Endothelial cell of umbilical vein (primary cell): ENCODE results near the gene WDR74. TPM values are rescaled to one million over a fixed set of nuclear protein-coding genes. Genes with fewer than 3 reads are reported as not detected.

ENCODE experiments used
- BruUV-seq: library from RNA; stranded (reverse); fragments of 400-500 nt; replicated peaks from 2 replicates; lab custom pipeline; 2021; lab: Mats Ljungman, UMichigan
- CTCF ChIA-PET: fragments of 300-600, 350-600 bp; sonication (Branson Sonifier 250); formaldehyde crosslinking; loops from one replicate; lab custom pipeline; 2021; ENCODE audit warnings: antibody characterized with exemption, inconsistent platforms; lab: Charles Lee
- POLR2A ChIA-PET: fragments of 300-600, 350-600 bp; sonication (Branson Sonifier 250); formaldehyde crosslinking; loops from one replicate; lab custom pipeline; 2021; ENCODE audit warnings: antibody characterized with exemption, inconsistent platforms; lab: Charles Lee
- DNase-seq: peaks from one replicate; pipeline ENCODE4 v3.0.0-alpha.2; 2011; ENCODE audit warnings: low read depth, low spot score
- FAIRE-seq: peaks from 2 replicates; lab custom pipeline; 2011; peaks lifted over from hg19 to GRCh38; lab: Jason Lieb, UNC
- H2AFZ ChIP-seq: 2 replicates; pipeline ENCODE4 v1.6.0; 2012; ENCODE audit warnings: low read depth, low read length, control low read depth, inconsistent platforms
- H3K27ac ChIP-seq: 2 replicates; pipeline ENCODE4 v1.5.1; 2011; ENCODE audit warnings: low read depth, mild to moderate bottlenecking, control low read depth, low read length, moderate library complexity; ENCODE audit not compliant: insufficient read depth
- H3K27me3 ChIP-seq, 2 experiments: 2 replicates each; pipeline versions ENCODE4 v1.6.0 to v1.6.1; 2011; ENCODE audit warnings: low read length in 2 of 2, mixed read lengths in 1 of 2; ENCODE audit not compliant: control insufficient read depth in 2 of 2, insufficient read depth in 2 of 2
- H3K36me3 ChIP-seq, 2 experiments: 2 replicates in 1 of 2; 3 replicates in 1 of 2; pipeline ENCODE4 v1.5.1; 2011; ENCODE audit warnings: low read length in 2 of 2, mild to moderate bottlenecking in 1 of 2, moderate library complexity in 1 of 2; ENCODE audit not compliant: control insufficient read depth in 2 of 2, insufficient read depth in 2 of 2; ENCODE audit errors: extremely low read depth in 1 of 2
- H3K4me1 ChIP-seq: 3 replicates; pipeline ENCODE4 v1.5.1; 2011; ENCODE audit warnings: mild to moderate bottlenecking, low read length; ENCODE audit not compliant: control insufficient read depth, insufficient read depth; ENCODE audit errors: extremely low read depth
- H3K4me2 ChIP-seq: 2 replicates; pipeline ENCODE4 v1.6.1; 2011; ENCODE audit warnings: low read length, control low read depth, mixed read lengths; ENCODE audit not compliant: insufficient read depth
- H3K4me3 ChIP-seq, 3 experiments: fragments of 200-600 bp in 1 of 3; sonication (generic), shearing (Covaris generic) in 1 of 3; replicated peaks in 1 of 3; 2 replicates each; pipeline ENCODE4 v1.5.1; 2011 to 2016; ENCODE audit warnings: control low read depth in 3 of 3, low read length in 3 of 3, mild to moderate bottlenecking in 2 of 3, inconsistent platforms in 1 of 3, low read depth in 1 of 3, moderate library complexity in 1 of 3; ENCODE audit not compliant: insufficient read depth in 1 of 3
- H3K79me2 ChIP-seq: 2 replicates; pipeline ENCODE4 v1.6.0; 2012; ENCODE audit warnings: low read length, inconsistent platforms; ENCODE audit not compliant: control insufficient read depth, insufficient read depth
- H3K9ac ChIP-seq: replicated peaks from 2 replicates; pipeline ENCODE3; 2011; ENCODE audit warnings: low read length, control low read depth; ENCODE audit not compliant: insufficient read depth; ENCODE audit errors: extremely low read depth
- H3K9me1 ChIP-seq: replicated peaks from 3 replicates; pipeline ENCODE4 v1.6.0; 2011; ENCODE audit warnings: mild to moderate bottlenecking, low read length; ENCODE audit not compliant: control insufficient read depth, insufficient read depth; ENCODE audit errors: extremely low read depth
- H3K9me3 ChIP-seq: replicated peaks from 2 replicates; pipeline ENCODE4 v1.5.1; 2012; ENCODE audit warnings: low read length, inconsistent platforms; ENCODE audit not compliant: control insufficient read depth, insufficient read depth
- H4K20me1 ChIP-seq: replicated peaks from 2 replicates; pipeline ENCODE3; 2011; ENCODE audit warnings: mild to moderate bottlenecking, low read length; ENCODE audit not compliant: control insufficient read depth, insufficient read depth; ENCODE audit errors: extremely low read depth
- CTCF ChIP-seq, 2 donors: IDR thresholded peaks; 1 replicate in 1 of 2; 2 replicates in 1 of 2; pipeline ENCODE4 v1.5.1; 2011; ENCODE audit warnings: low read length in 2 of 2, mild to moderate bottlenecking in 2 of 2, moderate library complexity in 2 of 2, control low read depth in 1 of 2, inconsistent platforms in 1 of 2, low read depth in 1 of 2; ENCODE audit not compliant: insufficient read depth in 1 of 2; ENCODE audit errors: extremely low read depth in 1 of 2
- FOS ChIP-seq: IDR thresholded peaks from 2 replicates; pipeline ENCODE4 v1.6.1; 2011; ENCODE audit warnings: mild to moderate bottlenecking, low read length, moderate library complexity, borderline replicate concordance; ENCODE audit not compliant: insufficient read depth
- GATA2 ChIP-seq: IDR thresholded peaks from 2 replicates; pipeline ENCODE4 v1.7.0; 2011; ENCODE audit warnings: low read depth, mild to moderate bottlenecking, moderate library complexity, mixed read lengths, low read length; ENCODE audit not compliant: insufficient read length, insufficient read depth
- JUN ChIP-seq: IDR thresholded peaks from 2 replicates; pipeline ENCODE4 v1.6.1; 2011; ENCODE audit warnings: borderline replicate concordance, low read depth; ENCODE audit not compliant: insufficient read length, insufficient read depth
- MAX ChIP-seq: IDR thresholded peaks from 2 replicates; pipeline ENCODE4 v1.6.1; 2011; ENCODE audit not compliant: insufficient read depth, insufficient read length
- MYC ChIP-seq: IDR thresholded peaks from one replicate; pipeline ENCODE4 v1.6.1; 2011; ENCODE audit warnings: mild to moderate bottlenecking, low read depth, low read length
- POLR2A ChIP-seq: IDR thresholded peaks from 2 replicates; pipeline ENCODE4 v1.6.1; 2012; ENCODE audit warnings: low read depth, mild to moderate bottlenecking, control low read depth, low read length
- POLR2AphosphoS5 ChIP-seq: IDR thresholded peaks from 2 replicates; pipeline ENCODE4 v1.6.1; 2012; ENCODE audit warnings: low read depth, mild to moderate bottlenecking, control low read depth, low read length, moderate library complexity; ENCODE audit not compliant: insufficient read depth
- dilution Hi-C: fragments of 300-500 bp; cut with MboI; formaldehyde crosslinking; loops from one replicate; pipeline ENCODE4 v1.15.0; 2019; ENCODE audit warnings: low sequenced_read_pairs; ENCODE audit not compliant: extremely low pct_ligation_motif_present
- intact Hi-C: fragments of 100-400 bp; cut with micrococcal nuclease; formaldehyde crosslinking; loops from one replicate; pipeline ENCODE4 v1.10.0; 2022
- polyA plus RNA-seq, 4 experiments: library from polyadenylated mRNA; depleted of rRNA in 3 of 4; stranded (reverse) in 3 of 4; unstranded in 1 of 4; fragments of >200 nt; gene quantifications; 2 replicates each; pipeline versions ENCODE4 v1.2.1 to v1.2.3, GENCODE V29; 2011 to 2012; ENCODE audit warnings: missing spikeins in 1 of 4
- total RNA-seq: library from RNA; stranded (reverse); gene quantifications from 2 replicates; pipeline ENCODE4 v1.2.3, GENCODE V29; 2021

Gene WDR74
- total and polyA plus RNA-seq, 2 donors (not counting 3 experiments of a cell fraction or from before 2014, with no cell fraction given), result 44.7 to 51.7 TPM

- Histone ChIP-seq H4K20me1 (no peaks in the 10 kb centered on the region), H3K79me2 (peaks cover 38% of the 10 kb centered on the region), H3K4me1 (peaks cover 34% of the 10 kb centered on the region), H3K9me3 (no peaks in the 10 kb centered on the region), H3K4me2 (peak overlapping the region; percentile 70), H3K27ac (peak overlapping the region; percentile 0), H3K9me1 (no peaks in the 10 kb centered on the region), H3K4me3 (no peak overlapping the region), H2AFZ (no peak overlapping the region), H3K36me3 (peaks cover 9 to 18% of the 10 kb centered on the region in 2 experiments), H3K9ac (no peak overlapping the region), H3K27me3 (no peaks in the 10 kb centered on the region)
- FAIRE-seq, result peak; percentile 24
- DNase-seq, result peak; percentile 43
- POLR2A ChIA-PET, result interaction anchor here (0.9 kb wide), 1 partner anchor 38 kb away, joined by 8 read pairs; no protein-coding TSS in a partner anchor
- CTCF ChIA-PET, result interaction anchor here (0.9 to 1.2 kb wide), 3 partner anchors 10 to 199 kb away, joined by 3 to 5 read pairs (median 3); no protein-coding TSS in a partner anchor
- dilution Hi-C loops (no loop called here), intact Hi-C loops (no loop called here)
- TF ChIP-seq MAX (no peak), CTCF (IDR thresholded peaks at IDR 0.05; ENCODE audit: extremely low read depth in 1 of 2, insufficient read depth in 1 of 2, low read depth in 1 of 2, low read length in 2 of 2) (no peak), POLR2AphosphoS5 (no peak), JUN (no peak), GATA2 (no peak), POLR2A (no peak), FOS (no peak), MYC (no peak)
- BruUV-seq, result no TSS peak
Measured at GRCh38 chr11:62879235-62879978, 40.0 kb upstream of the WDR74 start.
